CD4-positive, alpha-beta memory T cell (primary cell): ENCODE measurements around the gene PWP1. TPM values are rescaled to one million over a fixed set of nuclear protein-coding genes. Genes with fewer than 3 reads are reported as not detected.

ENCODE experiments used
- CTCF ChIA-PET: fragments of 350-600 bp; sonication (Branson Sonifier 250); formaldehyde crosslinking; loops from one replicate; lab custom pipeline; 2021; ENCODE audit warnings: inconsistent platforms; ENCODE audit not compliant: partially characterized antibody; lab: Charles Lee
- POLR2A ChIA-PET: fragments of 350-600 bp; sonication (Branson Sonifier 250); formaldehyde crosslinking; loops from one replicate; lab custom pipeline; 2021; ENCODE audit not compliant: partially characterized antibody; lab: Charles Lee
- DNase-seq, 5 donors: peaks; one replicate each; pipeline versions ENCODE4 v3.0.0 to v3.0.0-alpha.2; 2020 to 2022; ENCODE audit warnings: mixed read lengths in 1 of 5
- H3K27ac ChIP-seq: one replicate; pipeline ENCODE4 v1.7.0; 2013; ENCODE audit warnings: low read depth, low read length
- H3K27me3 ChIP-seq: 2 replicates; pipeline ENCODE4 v1.7.0; 2013; ENCODE audit warnings: mild to moderate bottlenecking, low read length, moderate library complexity; ENCODE audit not compliant: insufficient read depth
- H3K36me3 ChIP-seq: 2 replicates; pipeline ENCODE4 v1.7.0; 2013; ENCODE audit warnings: mild to moderate bottlenecking, low read length, moderate library complexity; ENCODE audit not compliant: insufficient read depth
- H3K4me1 ChIP-seq: 2 replicates; pipeline ENCODE4 v1.7.0; 2013; ENCODE audit warnings: mild to moderate bottlenecking, low read length, moderate library complexity; ENCODE audit not compliant: insufficient read depth
- H3K4me3 ChIP-seq, 2 donors: one replicate each; pipeline ENCODE4 v1.7.0; 2013; ENCODE audit warnings: low read length in 2 of 2, mild to moderate bottlenecking in 1 of 2
- H3K9me3 ChIP-seq, 2 donors: one replicate each; pipeline ENCODE4 v1.7.0; 2013; ENCODE audit warnings: low read length in 2 of 2, control low read depth in 1 of 2; ENCODE audit not compliant: control insufficient read depth in 1 of 2
- H3K27ac Mint-ChIP-seq, 7 donors: one replicate each; pipeline ENCODE4 v1.8.0; 2020 to 2021; ENCODE audit warnings: mixed read lengths in 7 of 7, mild to moderate bottlenecking in 6 of 7, inconsistent platforms in 3 of 7, moderate library complexity in 3 of 7
- H3K27me3 Mint-ChIP-seq, 2 donors: one replicate each; pipeline ENCODE4 v1.8.0; 2020 to 2021; ENCODE audit warnings: mixed read lengths in 2 of 2
- H3K36me3 Mint-ChIP-seq, 2 donors: one replicate each; pipeline ENCODE4 v1.8.0; 2020 to 2021; ENCODE audit warnings: mixed read lengths in 2 of 2, inconsistent platforms in 1 of 2, mild to moderate bottlenecking in 1 of 2
- H3K4me1 Mint-ChIP-seq, 4 donors: one replicate each; pipeline ENCODE4 v1.8.0; 2020 to 2021; ENCODE audit warnings: mixed read lengths in 4 of 4, mild to moderate bottlenecking in 1 of 4
- H3K4me3 Mint-ChIP-seq, 8 donors: one replicate each; pipeline ENCODE4 v1.8.0; 2020 to 2021; ENCODE audit warnings: mixed read lengths in 8 of 8, mild to moderate bottlenecking in 7 of 8, moderate library complexity in 6 of 8, inconsistent platforms in 3 of 8
- H3K9me3 Mint-ChIP-seq, 8 donors: one replicate each; pipeline ENCODE4 v1.8.0; 2020 to 2021; ENCODE audit warnings: mixed read lengths in 8 of 8, mild to moderate bottlenecking in 5 of 8, inconsistent platforms in 3 of 8, moderate library complexity in 1 of 8
- intact Hi-C: fragments of 100-400 bp; cut with micrococcal nuclease; formaldehyde crosslinking; loops from one replicate; pipeline ENCODE4 v1.15.1; 2023
- polyA plus RNA-seq, 2 donors: library from polyadenylated mRNA; unstranded; fragments of 300-500 nt; fragmentation: Illumina TruSeq; gene quantifications; one replicate each; pipeline ENCODE4 v1.2.3, GENCODE V29; 2021
- total RNA-seq, 2 experiments: library from RNA; stranded (reverse); gene quantifications; one replicate each; pipeline ENCODE4 v1.2.3, GENCODE V29; 2021

PWP1 gene
- total and polyA plus RNA-seq, 4 experiments from 2014 or later, result 24.3 to 73.1 (median 42.5) TPM

GRCh38 chr12:107657621-107658020 is 28.0 kb upstream of the PWP1 start:
- Mint-ChIP-seq H3K27ac (no peak overlapping the region), H3K27me3 (no peaks in the 10 kb centered on the region), H3K4me3 (no peak overlapping the region), H3K4me1 (peaks cover 0 to 6% (median under 1%) of the 10 kb centered on the region in 4 donors), H3K36me3 (peaks cover 28 to 43% of the 10 kb centered on the region in 2 donors), H3K9me3 (no peaks in the 10 kb centered on the region)
- no peak overlapping the region for H3K27ac ChIP-seq
- H3K36me3 ChIP-seq, result peaks cover 4% of the 10 kb centered on the region
- no peaks in the 10 kb centered on the region for H3K4me1 ChIP-seq
- CTCF ChIA-PET, result interaction anchor here (1.0 to 1.3 kb wide), 3 partner anchors 13 to 18 kb away, joined by 3 to 5 read pairs (median 3); no protein-coding TSS in a partner anchor
- H3K4me3 ChIP-seq, result no peak overlapping the region
- intact Hi-C loops, result no loop called here
- DNase-seq, result no peak
- POLR2A ChIA-PET, result no interaction called here
- no peaks in the 10 kb centered on the region for H3K9me3 ChIP-seq
- H3K27me3 ChIP-seq, result no peaks in the 10 kb centered on the region

GRCh38 chr12:107660235-107660634 is 25.4 kb upstream of the PWP1 start:
- Histone ChIP-seq H3K36me3 (peaks cover 4% of the 10 kb centered on the region), H3K27me3 (no peaks in the 10 kb centered on the region), H3K27ac (no peak overlapping the region), H3K9me3 (no peaks in the 10 kb centered on the region), H3K4me1 (no peaks in the 10 kb centered on the region), H3K4me3 (no peak overlapping the region)
- intact Hi-C loops, result no loop called here
- Mint-ChIP-seq H3K4me3 (no peak overlapping the region), H3K27ac (no peak overlapping the region), H3K9me3 (no peaks in the 10 kb centered on the region), H3K4me1 (peaks cover 0 to 13% (median 3%) of the 10 kb centered on the region in 4 donors), H3K36me3 (peaks cover 28 to 35% of the 10 kb centered on the region in 2 donors), H3K27me3 (no peaks in the 10 kb centered on the region)
- ChIA-PET CTCF (interaction anchor here (2.2 kb wide), 1 partner anchor 11 kb away, joined by 8 read pairs; no protein-coding TSS in a partner anchor), POLR2A (no interaction called here)
- DNase-seq, result no peak

- H3K4me3 ChIP-seq, result no peak overlapping the region
- H3K4me1 ChIP-seq, result no peaks in the 10 kb centered on the region
- intact Hi-C loops, result no loop called here
- ChIA-PET CTCF (interaction anchor here (2.2 kb wide), 1 partner anchor 10 kb away, joined by 8 read pairs; no protein-coding TSS in a partner anchor), POLR2A (no interaction called here)
- no peaks in the 10 kb centered on the region for H3K27me3 Mint-ChIP-seq
- H3K36me3 ChIP-seq, result peaks cover 4% of the 10 kb centered on the region
- no peaks in the 10 kb centered on the region for H3K27me3 ChIP-seq
- H3K36me3 Mint-ChIP-seq, result peaks cover 28 to 32% of the 10 kb centered on the region in 2 donors
- peaks cover 0 to 13% (median 3%) of the 10 kb centered on the region in 4 donors for H3K4me1 Mint-ChIP-seq
- no peaks in the 10 kb centered on the region for H3K9me3 ChIP-seq
- DNase-seq, result no peak
- no peak overlapping the region for H3K27ac ChIP-seq
- H3K4me3 Mint-ChIP-seq, result no peak overlapping the region
- H3K27ac Mint-ChIP-seq, result peak overlapping the region in 1 of 7 donors; percentile 43
- H3K9me3 Mint-ChIP-seq, result no peaks in the 10 kb centered on the region
Observed at GRCh38 chr12:107660861-107661415, 24.7 kb upstream of the PWP1 start.

GRCh38 chr12:107661830-107662229 is 23.8 kb upstream of the PWP1 start:
- no peaks in the 10 kb centered on the region for H3K9me3 Mint-ChIP-seq
- POLR2A ChIA-PET, result no interaction called here

GRCh38 chr12:107662484-107662883 is 23.1 kb upstream of the PWP1 start:
- no peaks in the 10 kb centered on the region for H3K9me3 Mint-ChIP-seq
- H3K9me3 ChIP-seq, result no peaks in the 10 kb centered on the region
- H3K4me1 ChIP-seq, result no peaks in the 10 kb centered on the region
- no peak for DNase-seq
- no peak overlapping the region for H3K4me3 Mint-ChIP-seq
- peaks cover 20 to 25% of the 10 kb centered on the region in 2 donors for H3K36me3 Mint-ChIP-seq
- no peak overlapping the region for H3K27ac ChIP-seq
- no peaks in the 10 kb centered on the region for H3K27me3 ChIP-seq
- ChIA-PET POLR2A (no interaction called here), CTCF (no interaction called here)
- H3K4me1 Mint-ChIP-seq, result peaks cover 0 to 13% (median 3%) of the 10 kb centered on the region in 4 donors
- no peak overlapping the region for H3K27ac Mint-ChIP-seq
- intact Hi-C loops, result no loop called here
- peaks cover 4% of the 10 kb centered on the region for H3K36me3 ChIP-seq
- peaks cover 0 to 3% of the 10 kb centered on the region in 2 donors for H3K27me3 Mint-ChIP-seq
- H3K4me3 ChIP-seq, result no peak overlapping the region

More at GRCh38 chr12:107661830-107662229, 23.8 kb upstream of the PWP1 start:
- CTCF ChIA-PET, result no interaction called here
- no peak for DNase-seq
- H3K36me3 ChIP-seq, result peaks cover 4% of the 10 kb centered on the region
- Mint-ChIP-seq H3K36me3 (peaks cover 25 to 31% of the 10 kb centered on the region in 2 donors), H3K27ac (no peak overlapping the region), H3K4me3 (no peak overlapping the region), H3K27me3 (peaks cover 0 to 3% of the 10 kb centered on the region in 2 donors), H3K4me1 (peaks cover 0 to 13% (median 3%) of the 10 kb centered on the region in 4 donors)
- no peak overlapping the region for H3K4me3 ChIP-seq
- no peaks in the 10 kb centered on the region for H3K27me3 ChIP-seq
- no peak overlapping the region for H3K27ac ChIP-seq
- H3K4me1 ChIP-seq, result no peaks in the 10 kb centered on the region
- intact Hi-C loops, result no loop called here
- H3K9me3 ChIP-seq, result no peaks in the 10 kb centered on the region

- Mint-ChIP-seq H3K27ac (peak overlapping the region in 4 of 7 donors; percentile 3 to 49 (median 26)), H3K4me1 (peaks cover 0 to 13% (median 3%) of the 10 kb centered on the region in 4 donors), H3K27me3 (peaks cover 4 to 6% of the 10 kb centered on the region in 2 donors), H3K36me3 (peaks cover 19 to 20% of the 10 kb centered on the region in 2 donors), H3K9me3 (no peaks in the 10 kb centered on the region), H3K4me3 (no peak overlapping the region)
- Histone ChIP-seq H3K4me3 (no peak overlapping the region), H3K9me3 (no peaks in the 10 kb centered on the region), H3K27me3 (no peaks in the 10 kb centered on the region), H3K27ac (no peak overlapping the region), H3K36me3 (peaks cover 4% of the 10 kb centered on the region), H3K4me1 (no peaks in the 10 kb centered on the region)
- POLR2A ChIA-PET, result no interaction called here
- intact Hi-C loops, result no loop called here
- CTCF ChIA-PET, result interaction anchor here (1.2 kb wide), 1 partner anchor 10 kb away, joined by 3 read pairs; no protein-coding TSS in a partner anchor
- DNase-seq, result no peak
Observed at GRCh38 chr12:107663277-107663676, 22.3 kb upstream of the PWP1 start.

- no peak for DNase-seq
- Histone ChIP-seq H3K4me3 (no peak overlapping the region), H3K36me3 (no peaks in the 10 kb centered on the region), H3K9me3 (no peaks in the 10 kb centered on the region), H3K27ac (no peak overlapping the region), H3K27me3 (no peaks in the 10 kb centered on the region), H3K4me1 (no peaks in the 10 kb centered on the region)
- H3K36me3 Mint-ChIP-seq, result peaks cover 2 to 3% of the 10 kb centered on the region in 2 donors
- H3K27me3 Mint-ChIP-seq, result peaks cover 6 to 14% of the 10 kb centered on the region in 2 donors
- POLR2A ChIA-PET, result no interaction called here
- CTCF ChIA-PET, result interaction anchor here (1.0 to 1.1 kb wide), 2 partner anchors 9 to 13 kb away, joined by 3 read pairs; no protein-coding TSS in a partner anchor
- no peaks in the 10 kb centered on the region for H3K9me3 Mint-ChIP-seq
- no peak overlapping the region for H3K4me3 Mint-ChIP-seq
- no peak overlapping the region for H3K27ac Mint-ChIP-seq
- peaks cover 4 to 16% (median 6%) of the 10 kb centered on the region in 4 donors for H3K4me1 Mint-ChIP-seq
- intact Hi-C loops, result no loop called here
Observed at GRCh38 chr12:107666009-107666408, 19.6 kb upstream of the PWP1 start.
